Transverse colon (tissue), 4 donors: ENCODE results near the gene UHRF1. TPM values are rescaled to one million over a fixed set of nuclear protein-coding genes. Genes with fewer than 3 reads are reported as not detected.

Experiments used
- DNase-seq: peaks from one replicate; pipeline ENCODE4 v3.0.0-alpha.2; 2019
- H3K27ac ChIP-seq, 4 donors: fragments of 200-600 bp; sonication (generic); 2 replicates each; pipeline ENCODE4 v1.5.1; 2016 to 2018; ENCODE audit warnings: inconsistent platforms in 4 of 4
- H3K27me3 ChIP-seq: fragments of 200-600 bp; sonication (generic); 2 replicates; pipeline ENCODE4 v1.5.1; 2017; ENCODE audit warnings: inconsistent platforms
- H3K36me3 ChIP-seq, 4 donors: fragments of 200-600 bp; sonication (generic); 2 replicates each; pipeline ENCODE4 v1.5.1; 2017 to 2019; ENCODE audit warnings: inconsistent platforms in 4 of 4
- H3K4me1 ChIP-seq, 4 donors: fragments of 200-600 bp; sonication (generic); 2 replicates each; pipeline ENCODE4 v1.5.1; 2017 to 2020; ENCODE audit warnings: inconsistent platforms in 4 of 4
- H3K4me3 ChIP-seq, 4 donors: fragments of 200-600 bp; sonication (generic); 1 replicate in 1 of 4; 2 replicates in 3 of 4; pipeline versions ENCODE4 v1.5.1 to v1.6.1; 2017 to 2019; ENCODE audit warnings: inconsistent platforms in 4 of 4
- H3K9me3 ChIP-seq, 2 donors: fragments of 200-600 bp; sonication (generic); 2 replicates each; pipeline ENCODE4 v1.5.1; 2017 to 2019; ENCODE audit warnings: inconsistent platforms in 2 of 2
- CTCF ChIP-seq, 5 experiments: fragments of 200-600 bp in 3 of 5; fragments of 450-650 bp in 2 of 5; sonication (generic) in 3 of 5; IDR thresholded peaks; 1 replicate in 2 of 5; 2 replicates in 3 of 5; pipeline ENCODE4 v1.5.1; 2016 to 2017; ENCODE audit warnings: antibody characterized with exemption in 5 of 5, inconsistent platforms in 3 of 5, mild to moderate bottlenecking in 2 of 5, moderate library complexity in 1 of 5
- EP300 ChIP-seq: sonication (generic); formaldehyde crosslinking; IDR thresholded peaks from one replicate; pipeline ENCODE4 v1.6.1; 2017; ENCODE audit warnings: antibody characterized with exemption, low read depth
- POLR2A ChIP-seq: fragments of 450-650 bp; IDR thresholded peaks from one replicate; pipeline ENCODE4 v1.6.1; 2016; ENCODE audit warnings: antibody characterized with exemption, mild to moderate bottlenecking, moderate library complexity
- POLR2AphosphoS5 ChIP-seq, 3 donors: sonication (generic); formaldehyde crosslinking; IDR thresholded peaks; one replicate each; pipeline ENCODE4 v1.6.1; 2016; ENCODE audit warnings: antibody characterized with exemption in 3 of 3
- WGBS, 2 donors: methylation state at CpG; one replicate each; pipeline ENCODE4 v1.1.5; 2018; ENCODE audit warnings: low coverage in 1 of 2; 5-methylcytosine and 5-hydroxymethylcytosine counted together
- in situ Hi-C, 4 donors: fragments of 200-750 bp; cut with MboI; loops; one replicate each; pipeline versions ENCODE4 v1.15.0 to v1.15.1; 2017; ENCODE audit warnings: low sequenced_read_pairs in 3 of 4, low pct_ligation_motif_present in 1 of 4, low pct_unique_long_range_greater_than_20kb in 1 of 4
- intact Hi-C: fragments of 100-400 bp; cut with DNase I; formaldehyde crosslinking; loops from one replicate; pipeline ENCODE4 v1.15.1; 2023; ENCODE audit warnings: low total_unique reads
- total RNA-seq, 4 donors: library from RNA; depleted of rRNA; stranded (reverse); fragments of >200 nt; gene quantifications; one replicate each; pipeline ENCODE4 v1.1.0, GENCODE V29; 2016

Gene UHRF1
- total RNA-seq, 4 donors from 2014 or later, result 2.9 to 41.2 (median 12.0) TPM

DNA sequence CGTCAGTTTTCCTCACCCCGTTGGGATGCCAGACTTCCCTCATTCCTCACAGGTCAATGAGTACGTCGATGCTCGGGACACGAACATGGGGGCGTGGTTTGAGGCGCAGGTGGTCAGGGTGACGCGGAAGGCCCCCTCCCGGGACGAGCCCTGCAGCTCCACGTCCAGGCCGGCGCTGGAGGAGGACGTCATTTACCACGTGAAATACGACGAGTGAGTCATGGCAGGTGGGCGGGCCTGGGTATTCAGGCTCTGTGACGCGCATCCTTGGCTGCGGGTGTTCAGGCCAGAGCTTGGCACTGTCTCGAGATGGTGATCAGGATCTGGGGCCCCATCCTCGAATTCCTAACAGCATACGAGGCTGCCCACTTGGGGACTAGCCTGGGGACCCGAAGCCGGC lies 21.4 kb downstream of the UHRF1 start:
- TF ChIP-seq CTCF (IDR thresholded peaks at IDR 0.05) (no peak), POLR2AphosphoS5 (IDR thresholded peaks at IDR 0.05) (no peak), POLR2A (no peak), EP300 (no peak)
- H3K9me3 ChIP-seq, result no peaks in the 10 kb centered on the region
- peaks cover 0 to 6% (median 0%) of the 10 kb centered on the region in 4 donors for H3K4me1 ChIP-seq
- in situ Hi-C loops (no loop called here), intact Hi-C loops (no loop called here)
- no peaks in the 10 kb centered on the region for H3K27me3 ChIP-seq
- DNase-seq, result no peak
- no peak overlapping the region for H3K4me3 ChIP-seq
- H3K27ac ChIP-seq, result no peak overlapping the region
- H3K36me3 ChIP-seq, result no peaks in the 10 kb centered on the region
- WGBS, 2 donors, result 88 to 94% methylated on average over 5 to 28 of the region's 28 CpGs

DNA sequence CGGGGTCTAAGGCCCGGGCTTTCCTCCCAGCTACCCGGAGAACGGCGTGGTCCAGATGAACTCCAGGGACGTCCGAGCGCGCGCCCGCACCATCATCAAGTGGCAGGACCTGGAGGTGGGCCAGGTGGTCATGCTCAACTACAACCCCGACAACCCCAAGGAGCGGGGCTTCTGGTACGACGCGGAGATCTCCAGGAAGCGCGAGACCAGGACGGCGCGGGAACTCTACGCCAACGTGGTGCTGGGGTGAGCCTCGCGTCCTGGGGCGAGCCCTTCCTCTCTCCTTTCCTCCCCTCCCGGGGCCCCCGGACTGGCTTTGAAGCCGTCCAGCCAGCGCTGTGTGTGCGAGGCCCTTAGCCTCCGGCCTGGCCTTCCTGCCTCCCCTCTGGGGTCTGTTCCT lies 23.4 kb downstream of the UHRF1 start:
- no peak for TF ChIP-seq POLR2A
- no peak for TF ChIP-seq EP300
- TF ChIP-seq CTCF (IDR thresholded peaks at IDR 0.05), result no peak
- no peak for TF ChIP-seq POLR2AphosphoS5 (IDR thresholded peaks at IDR 0.05)
- Histone ChIP-seq H3K36me3 (no peaks in the 10 kb centered on the region), H3K9me3 (no peaks in the 10 kb centered on the region), H3K4me3 (no peak overlapping the region), H3K4me1 (peaks cover 0 to 6% (median 0%) of the 10 kb centered on the region in 4 donors), H3K27me3 (no peaks in the 10 kb centered on the region), H3K27ac (peak overlapping the region in 2 of 4 donors; percentile 39 to 42)
- no peak for DNase-seq
- WGBS, 2 donors, result 94% methylated on average over 32 of the region's 32 CpGs; no CpG with 5 or more reads in 1 of the 2 donors
- in situ Hi-C loops, result no loop called here
- intact Hi-C loops, result no loop called here

DNA sequence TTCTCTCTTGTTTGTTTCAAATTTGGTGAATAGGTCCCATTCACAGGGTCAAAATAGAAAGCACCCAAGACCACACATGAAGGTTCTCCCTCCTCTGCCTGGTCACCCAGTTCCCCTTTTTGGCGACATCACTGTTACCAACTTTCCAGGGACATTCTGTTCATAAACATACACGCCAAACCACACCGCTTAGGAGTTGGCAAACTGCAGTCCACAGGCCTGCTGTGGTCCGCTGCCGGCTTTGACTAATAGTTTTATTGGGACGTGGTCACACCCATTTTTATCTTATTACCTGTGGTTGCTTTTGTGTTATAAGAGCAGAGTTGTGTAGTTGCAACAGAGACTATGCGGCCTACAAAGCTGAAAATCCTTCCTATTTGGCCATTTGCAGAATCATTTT lies 24.2 kb downstream of the UHRF1 start:
- peak; percentile 25 for DNase-seq
- H3K9me3 ChIP-seq, result no peaks in the 10 kb centered on the region
- intact Hi-C loops, result no loop called here
- H3K4me1 ChIP-seq, result peaks cover 0 to 6% (median 0%) of the 10 kb centered on the region in 4 donors
- H3K4me3 ChIP-seq, result no peak overlapping the region
- in situ Hi-C loops, result no loop called here
- no peaks in the 10 kb centered on the region for H3K27me3 ChIP-seq
- H3K36me3 ChIP-seq, result no peaks in the 10 kb centered on the region
- 51 to 61% methylated on average over 6 to 7 of the region's 7 CpGs for WGBS, 2 donors
- peak overlapping the region in 2 of 4 donors; percentile 39 to 42 for H3K27ac ChIP-seq
- TF ChIP-seq POLR2AphosphoS5 (IDR thresholded peaks at IDR 0.05), result no peak
- TF ChIP-seq POLR2A, result no peak
- TF ChIP-seq CTCF (IDR thresholded peaks at IDR 0.05), result no peak
- no peak for TF ChIP-seq EP300

DNA sequence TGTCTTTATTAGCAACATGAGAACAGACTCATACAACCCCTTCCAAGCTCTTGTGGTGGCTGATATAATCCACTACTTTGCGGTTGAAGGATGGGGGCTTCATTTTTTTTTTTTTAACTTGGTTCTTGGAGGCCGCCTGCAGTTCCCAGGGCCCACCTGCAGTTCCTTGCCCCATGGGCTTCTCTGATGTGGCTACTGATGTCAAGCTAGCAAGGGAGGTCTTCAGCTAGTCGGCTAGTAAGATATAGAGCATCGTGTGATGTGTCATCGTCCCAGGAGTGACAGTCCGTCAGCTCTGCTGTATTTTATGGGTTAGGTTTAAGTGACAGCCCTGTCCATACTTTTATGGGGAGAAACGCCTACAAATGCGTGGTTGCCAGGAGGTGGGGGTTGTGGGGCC lies 26.1 kb downstream of the UHRF1 start:
- WGBS, 2 donors, result 87 to 94% methylated on average over 4 to 8 of the region's 8 CpGs
- Histone ChIP-seq H3K9me3 (no peaks in the 10 kb centered on the region), H3K27ac (no peak overlapping the region), H3K27me3 (no peaks in the 10 kb centered on the region), H3K4me1 (peaks cover 0 to 6% (median 0%) of the 10 kb centered on the region in 4 donors), H3K36me3 (no peaks in the 10 kb centered on the region), H3K4me3 (no peak overlapping the region)
- intact Hi-C loops, result no loop called here
- no peak for TF ChIP-seq POLR2AphosphoS5 (IDR thresholded peaks at IDR 0.05)
- no peak for TF ChIP-seq CTCF (IDR thresholded peaks at IDR 0.05)
- no peak for TF ChIP-seq EP300
- no peak for TF ChIP-seq POLR2A
- in situ Hi-C loops, result no loop called here
- DNase-seq, result no peak
